GM15510 (cell line): ENCODE measurements around the gene NPHP1.

Experiments used
- POLR2A ChIP-seq: IDR thresholded peaks from 3 replicates; pipeline ENCODE4 v1.6.1; 2011; ENCODE audit warnings: borderline replicate concordance; ENCODE audit not compliant: insufficient read length; ENCODE audit errors: extremely low read depth

Gene NPHP1

GRCh38 chr2:110204408-110205385 is at the start of gene NPHP1:
Gene NPHP1 (minus strand): TSS chr2:110205013. CDS start chr2:110204968, 45 bp downstream.
- peak; percentile 69 for TF ChIP-seq POLR2A

- no peak for TF ChIP-seq POLR2A
Observed at GRCh38 chr2:110221938-110222337, 17.1 kb upstream of the NPHP1 start.

DNA sequence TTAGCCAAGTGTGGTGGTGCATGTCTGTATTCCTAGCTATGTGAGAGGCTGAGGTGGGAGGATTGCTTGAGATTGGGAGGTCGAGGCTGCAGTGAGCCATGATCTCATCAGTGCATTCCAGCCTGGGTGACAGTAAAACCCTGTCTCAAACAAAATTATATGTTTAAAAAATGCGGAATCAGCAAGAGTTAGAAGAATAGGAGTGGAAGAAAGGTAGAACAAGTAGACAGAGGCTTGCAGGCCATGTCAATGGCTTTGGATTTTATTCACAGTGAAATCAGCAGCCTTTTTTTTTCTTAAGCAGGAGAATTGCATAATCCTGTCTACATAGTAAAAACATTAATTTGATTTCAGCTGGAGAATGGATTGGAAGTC is 15.4 kb upstream of the NPHP1 start:
- TF ChIP-seq POLR2A = no peak

DNA sequence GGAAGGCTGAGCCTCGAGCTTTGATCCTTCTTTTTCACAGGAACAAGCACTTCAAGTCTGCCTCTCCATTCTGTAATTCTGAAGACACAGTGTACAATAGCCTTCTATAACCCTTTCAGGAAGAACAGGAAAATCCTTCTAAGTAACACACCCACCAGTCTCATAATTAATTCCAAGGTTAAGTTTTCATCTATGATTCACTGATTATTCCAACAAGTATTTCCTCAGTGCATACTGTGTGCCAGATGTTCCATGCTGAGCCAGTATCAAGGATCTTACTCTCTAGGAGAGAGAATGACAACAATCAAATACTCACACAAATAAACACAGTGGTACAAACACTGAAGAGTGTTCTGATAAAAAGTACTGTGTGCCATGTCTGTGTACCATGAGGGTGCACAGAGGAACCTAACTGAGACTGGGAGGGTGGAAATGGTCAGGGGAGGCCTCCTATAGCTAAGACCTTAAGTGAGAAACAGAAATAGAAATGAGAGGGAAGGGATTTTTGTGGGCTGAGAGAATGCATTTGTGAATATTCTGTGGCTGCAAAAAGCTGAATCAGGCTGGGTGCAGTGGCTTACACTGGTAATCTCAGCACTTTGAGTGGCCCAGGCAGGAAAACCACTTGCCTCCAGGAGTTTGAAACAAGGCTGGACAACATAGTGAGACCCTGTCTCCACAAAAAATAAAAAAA is 14.8 kb upstream of the NPHP1 start:
- no peak for TF ChIP-seq POLR2A

- no peak for TF ChIP-seq POLR2A
Observed at GRCh38 chr2:110216803-110217202, 12.0 kb upstream of the NPHP1 start.

DNA sequence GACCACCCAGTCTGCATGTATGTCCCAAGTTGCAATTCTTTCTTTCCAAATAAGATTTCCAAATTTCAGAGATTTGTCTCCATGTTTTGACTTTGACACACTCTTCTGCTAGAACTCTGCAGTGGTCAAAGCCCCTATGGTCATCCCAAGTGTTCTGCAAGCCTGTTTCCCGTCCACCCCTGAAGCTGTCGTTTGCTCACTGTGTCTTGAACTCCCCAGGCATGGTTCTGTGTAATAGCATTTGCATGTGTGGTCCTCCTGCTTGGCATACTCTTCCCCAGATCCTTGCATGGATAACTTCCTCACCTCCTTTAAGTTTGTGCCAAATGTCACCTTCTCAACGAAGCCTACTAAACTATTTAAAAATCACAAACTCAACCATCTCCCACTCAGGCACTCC is 11.4 kb upstream of the NPHP1 start:
- no peak for TF ChIP-seq POLR2A

GRCh38 chr2:110215566-110216158 is 10.8 kb upstream of the NPHP1 start:
- no peak for TF ChIP-seq POLR2A

GRCh38 chr2:110215091-110215490 is 10.3 kb upstream of the NPHP1 start:
- TF ChIP-seq POLR2A = no peak

DNA sequence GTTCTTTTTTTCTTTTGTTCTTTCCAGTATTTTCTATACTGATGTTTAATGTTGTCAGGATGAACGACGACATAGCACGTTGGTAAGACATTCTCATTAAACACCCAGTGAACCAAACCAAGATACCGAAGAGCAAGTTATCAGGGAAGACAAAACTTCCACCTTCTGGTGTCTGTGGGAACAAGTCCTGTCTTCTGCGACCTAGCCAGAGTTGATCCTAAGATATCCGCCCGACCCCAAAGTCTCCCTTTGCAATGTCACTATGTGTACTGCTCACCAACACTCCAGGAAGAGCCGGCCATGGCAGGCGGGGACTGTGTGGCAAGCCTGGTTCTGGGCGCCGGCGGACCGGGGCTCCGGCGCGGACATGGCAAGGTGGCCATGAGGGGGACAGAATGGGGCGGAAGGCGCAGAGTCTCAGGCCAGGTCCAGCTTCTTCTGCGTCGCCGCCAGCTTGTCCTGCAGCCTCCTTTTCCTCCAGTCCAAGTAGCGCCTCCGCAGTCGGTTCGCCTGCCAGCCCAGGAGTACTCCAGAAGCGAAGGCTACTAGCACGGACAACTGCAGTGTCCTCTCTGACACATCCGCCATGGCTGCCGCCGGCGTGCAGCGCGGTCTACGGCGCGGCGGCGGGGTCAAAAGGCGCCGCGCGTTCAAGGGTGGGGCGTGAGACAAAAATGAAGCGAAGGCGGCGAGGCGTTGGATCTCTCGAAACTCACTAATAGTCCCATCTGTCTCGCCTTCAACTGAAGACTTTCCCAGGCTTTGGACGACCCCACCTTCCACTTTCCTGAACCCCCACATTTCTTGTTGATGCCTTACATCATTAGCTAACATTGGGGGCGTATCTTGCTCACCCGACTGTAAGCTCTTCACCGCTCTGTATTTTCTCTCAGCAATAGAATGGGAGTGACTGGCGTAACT is 7.4 kb upstream of the NPHP1 start, which contains the start of gene MTLN:
MTLN (minus strand) TSS at position 610 of the 921 bp plus-strand sequence; CDS start at position 588, 22 bp downstream.
- peak; percentile 75 for TF ChIP-seq POLR2A

DNA sequence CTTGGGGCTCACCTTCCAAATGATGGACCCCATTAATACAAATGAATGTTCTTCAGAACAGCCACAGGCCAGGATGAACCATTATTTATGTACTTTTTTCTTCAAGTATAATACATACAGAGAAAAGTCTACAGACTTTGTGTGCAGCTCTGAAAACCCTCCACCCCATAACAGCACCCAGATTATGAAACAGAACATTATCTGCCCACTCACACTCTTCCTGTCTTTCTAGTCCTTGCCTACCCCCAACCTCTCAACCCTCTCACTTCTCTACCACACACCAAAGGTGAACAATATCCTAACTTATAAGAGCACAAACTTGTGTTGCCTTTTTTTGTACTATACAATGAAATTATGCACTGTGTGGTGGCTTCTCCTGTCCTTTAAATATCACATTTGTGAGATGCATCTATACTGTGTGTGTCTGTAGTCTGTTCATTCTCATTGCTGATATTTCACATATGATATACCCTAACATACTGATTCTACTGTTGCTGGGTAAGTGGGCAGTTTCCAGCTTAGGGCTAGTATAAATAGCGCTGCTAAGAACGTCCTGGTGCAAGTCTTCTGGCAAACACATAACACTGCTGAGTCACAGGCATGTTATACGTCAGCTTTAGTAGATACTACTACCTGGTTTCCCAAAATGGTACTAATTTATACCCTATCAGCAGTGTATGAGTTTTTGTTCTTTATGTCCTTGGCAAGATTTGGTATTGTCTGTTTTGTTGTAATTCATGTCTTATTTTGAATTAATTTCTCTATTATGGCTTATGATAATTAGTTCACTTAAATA is 1.0 kb upstream of the NPHP1 start:
- no peak for TF ChIP-seq POLR2A

DNA sequence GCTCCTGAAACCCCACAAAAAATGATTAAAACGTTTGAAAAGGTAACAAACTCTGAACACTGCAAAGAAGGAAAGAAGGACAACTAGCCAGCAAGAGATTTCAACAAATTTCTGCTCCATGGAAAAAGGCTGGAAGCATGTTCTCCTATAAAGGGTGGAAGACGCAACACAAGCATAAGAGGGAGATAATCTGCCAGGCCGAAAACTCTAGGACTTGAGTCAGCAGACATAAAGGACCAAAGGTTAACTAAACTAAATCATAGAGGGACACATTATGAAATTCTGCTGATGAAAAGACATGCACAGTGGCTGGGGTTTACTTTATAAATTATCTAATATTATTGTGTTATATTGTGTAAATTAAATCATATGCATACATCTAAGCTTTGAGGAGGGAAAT is 6.8 kb downstream of the NPHP1 start:
- TF ChIP-seq POLR2A = no peak

DNA sequence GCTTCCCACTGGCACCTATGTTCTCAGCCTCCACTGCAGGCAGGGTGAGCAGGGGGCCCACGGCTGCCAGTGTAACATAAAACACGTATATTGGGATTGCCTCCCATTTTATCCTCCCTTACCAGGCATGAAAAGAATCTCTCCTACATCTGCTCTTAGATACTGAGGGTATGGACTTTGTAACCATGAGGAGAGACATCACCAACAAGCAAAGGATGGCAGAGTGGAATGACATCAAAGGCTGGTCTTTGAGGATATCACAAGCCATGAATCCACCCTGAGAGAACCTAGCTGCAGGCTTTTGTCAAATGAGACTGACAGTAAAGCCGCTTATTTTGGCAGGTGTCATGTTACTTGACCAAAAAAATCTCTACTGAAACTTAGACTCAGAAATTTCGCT is 7.4 kb downstream of the NPHP1 start:
- no peak for TF ChIP-seq POLR2A

GRCh38 chr2:110182449-110182848 is 22.4 kb downstream of the NPHP1 start:
- no peak for TF ChIP-seq POLR2A

- TF ChIP-seq POLR2A = no peak
Observed at GRCh38 chr2:110180036-110180435, 24.8 kb downstream of the NPHP1 start.

DNA sequence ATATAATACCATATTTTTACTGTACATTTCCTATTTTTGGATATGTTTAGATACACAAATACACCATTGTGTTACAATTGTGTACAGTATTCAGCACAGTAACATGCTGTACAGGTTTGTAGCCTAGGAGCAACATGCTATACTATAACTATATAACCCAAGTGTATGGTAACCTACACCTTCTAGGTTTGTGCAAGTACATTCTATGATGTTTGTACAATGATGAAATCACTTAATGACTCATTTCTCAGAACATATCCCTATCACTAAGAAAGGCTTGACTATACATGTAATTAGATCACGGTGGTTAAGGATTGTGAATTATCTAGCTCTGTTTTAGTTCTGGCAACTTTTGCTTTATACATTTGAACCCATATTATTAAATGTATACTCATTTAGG is 31.3 kb downstream of the NPHP1 start:
- TF ChIP-seq POLR2A = no peak
